SK-N-DZ (cell line): ENCODE measurements around the gene PTPA. TPM values are rescaled to one million over a fixed set of nuclear protein-coding genes. Genes with fewer than 3 reads are reported as not detected.
A peak's percentile ranks its signal among the peaks of the same experiment; 100 is the strongest.

ENCODE experiments used
- DNase-seq: peaks from one replicate; pipeline ENCODE4 v3.0.0-alpha.2; 2015; ENCODE audit warnings: low spot score
- polyA plus RNA-seq, 2 experiments: library from polyadenylated mRNA; depleted of rRNA; stranded (reverse); fragments of >200 nt; gene quantifications; 2 replicates each; pipeline ENCODE4 v1.2.3, GENCODE V29; 2014

PTPA gene
- polyA plus RNA-seq (2014; cell fraction: cytosol; rRNA removed): 85.6 and 97.8 TPM in 2 replicates
- polyA plus RNA-seq (2014; cell fraction: nucleus; rRNA removed): 55.4 and 62.5 TPM in 2 replicates

DNA sequence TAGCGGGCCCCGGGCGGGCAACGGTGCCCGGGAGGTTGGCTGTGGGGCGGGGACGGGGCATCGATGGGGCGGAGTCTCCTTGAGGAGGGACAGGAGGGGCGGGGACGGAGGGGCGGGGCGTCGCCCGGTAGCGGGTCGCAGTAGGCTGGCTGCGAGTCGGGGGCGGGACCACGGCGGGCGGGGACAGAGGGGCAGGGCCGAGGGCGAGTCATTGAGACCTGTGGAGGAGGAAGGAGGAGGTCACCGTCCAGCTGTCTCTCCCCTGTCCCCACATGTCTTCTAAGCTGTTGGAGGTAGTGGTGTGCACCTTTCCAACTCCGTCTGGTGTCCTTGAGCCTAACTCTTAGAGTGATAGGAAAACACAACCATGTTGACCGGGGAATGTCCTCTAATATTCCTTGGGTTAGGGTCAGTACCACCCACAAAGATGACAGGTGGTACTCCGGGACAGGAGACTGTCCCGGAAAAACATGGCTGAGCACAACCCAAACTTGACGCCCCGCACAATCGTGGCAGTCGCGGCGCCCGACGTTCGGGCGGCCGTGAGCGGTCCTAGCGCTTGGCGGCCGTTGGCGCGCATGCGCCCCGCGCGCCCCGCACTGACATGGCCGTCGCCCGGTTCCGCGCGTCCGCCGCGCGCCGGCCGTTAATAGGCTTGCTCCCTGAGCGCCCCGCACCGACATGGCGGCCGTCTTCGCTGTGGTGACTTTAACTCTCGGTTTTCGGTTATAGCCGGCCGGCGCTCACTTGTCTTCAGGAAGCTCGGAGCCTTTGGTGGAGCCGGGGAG is at the start of gene PTPA, which contains the start of gene CRAT:
Gene PTPA, plus strand, starts transcription at position 676 of the 788 bp plus-strand sequence. CDS start 186 bp downstream, outside the sequence.
Gene CRAT, minus strand, starts transcription at position 54 of the 788 bp plus-strand sequence. CDS start 284 bp downstream, outside the sequence.
- peak; percentile 90 for DNase-seq

DNA sequence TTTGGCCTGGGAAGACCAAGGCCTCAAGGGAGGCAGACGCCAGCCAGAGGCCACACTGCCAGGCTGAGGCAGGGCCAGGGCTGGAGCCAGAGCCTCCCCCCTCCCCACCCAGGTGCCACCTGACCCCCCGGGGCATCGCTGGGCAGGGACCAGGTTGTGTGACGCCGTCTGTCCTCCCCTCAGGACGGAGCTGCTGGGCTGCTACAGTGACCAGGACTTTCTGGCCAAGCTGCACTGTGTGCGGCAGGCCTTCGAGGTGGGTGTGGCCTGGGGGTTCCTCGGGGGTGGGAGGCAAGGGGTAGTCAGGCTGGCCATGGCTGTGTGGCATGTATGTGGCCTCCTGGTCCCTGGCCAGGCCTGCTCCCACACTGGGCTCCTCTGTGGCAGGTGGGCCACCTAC is 48.2 kb upstream of the PTPA start:
- DNase-seq: no peak

DNA sequence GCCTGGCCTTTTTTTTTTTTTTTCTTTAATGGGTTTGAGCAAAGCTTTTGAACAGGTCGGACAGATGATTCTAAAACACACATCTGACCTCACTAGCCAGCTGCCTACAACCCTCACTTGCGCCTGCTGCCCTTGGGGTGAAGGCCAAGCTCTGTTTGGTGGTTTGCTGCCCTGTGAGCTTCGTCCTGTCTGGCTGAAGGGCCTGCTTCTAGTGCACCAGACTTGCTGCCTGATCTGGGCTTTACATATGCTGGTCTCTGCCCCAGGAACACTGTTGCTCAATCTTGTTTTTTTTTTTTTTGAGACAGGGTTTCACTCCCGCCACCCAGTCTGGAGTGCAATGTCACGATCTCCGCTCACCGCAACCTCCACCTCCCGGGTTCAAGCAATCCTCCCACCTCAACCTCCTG is 46.7 kb upstream of the PTPA start:
- no peak for DNase-seq

DNA sequence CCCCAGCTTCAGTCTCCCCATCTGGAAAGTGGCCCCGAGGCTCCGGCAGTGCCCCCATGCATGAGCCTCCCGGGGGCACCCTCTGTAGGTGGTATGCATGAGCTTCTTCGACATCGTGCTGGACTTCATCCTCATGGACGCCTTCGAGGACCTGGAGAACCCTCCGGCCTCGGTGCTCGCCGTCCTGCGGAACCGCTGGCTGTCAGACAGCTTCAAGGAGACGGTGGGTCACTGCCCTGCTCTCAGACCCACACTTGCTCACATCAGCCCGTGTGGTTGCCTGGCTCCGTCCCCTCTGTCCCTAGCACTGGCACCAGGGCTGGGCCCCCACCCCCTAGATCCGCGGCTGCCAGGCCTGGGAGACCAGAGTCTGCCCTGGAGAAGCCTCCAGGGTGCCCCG is 43.1 kb upstream of the PTPA start:
- no peak for DNase-seq

DNA sequence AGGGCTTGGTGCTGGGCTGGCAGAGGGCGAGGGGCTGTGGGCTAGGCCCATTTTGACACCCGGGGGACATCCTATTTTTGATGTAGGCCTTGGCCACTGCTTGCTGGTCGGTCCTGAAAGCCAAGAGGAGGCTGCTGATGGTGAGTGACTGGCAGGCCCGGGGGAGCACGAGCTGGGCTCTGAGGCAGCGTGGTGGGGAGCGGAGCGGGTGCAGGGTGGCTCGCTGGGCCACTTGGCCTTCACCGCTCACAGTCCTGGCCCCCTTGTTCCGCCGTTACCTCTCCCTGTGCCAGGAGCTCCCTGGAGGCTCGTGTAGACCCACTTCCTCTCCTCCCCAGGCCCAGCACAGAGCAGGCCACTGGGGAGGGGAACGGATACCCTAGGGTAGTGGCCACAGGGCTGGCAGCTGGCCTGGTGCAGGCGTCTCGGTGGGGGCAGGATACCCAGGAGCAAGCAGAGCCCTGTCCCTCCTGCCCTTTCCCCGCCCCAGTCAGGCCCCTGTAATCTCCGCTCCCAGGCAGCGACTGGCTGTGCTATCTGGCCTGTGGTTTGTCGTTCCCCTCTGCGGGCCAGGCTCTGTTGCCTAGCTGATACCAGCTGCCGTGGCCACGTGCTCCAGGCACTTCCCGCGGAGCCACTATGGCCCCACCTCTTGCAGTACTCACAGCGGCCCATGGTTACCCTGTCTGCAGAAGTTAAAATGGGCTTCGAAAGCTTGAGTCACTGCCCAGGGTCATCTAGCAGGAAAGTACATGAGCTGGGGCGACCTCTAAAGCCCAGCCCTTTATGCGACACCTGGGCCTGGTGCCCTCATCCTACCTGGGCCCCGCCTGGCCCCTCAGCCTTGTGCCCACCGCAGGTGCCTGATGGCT is 42.0 kb upstream of the PTPA start:
- no peak for DNase-seq

DNA sequence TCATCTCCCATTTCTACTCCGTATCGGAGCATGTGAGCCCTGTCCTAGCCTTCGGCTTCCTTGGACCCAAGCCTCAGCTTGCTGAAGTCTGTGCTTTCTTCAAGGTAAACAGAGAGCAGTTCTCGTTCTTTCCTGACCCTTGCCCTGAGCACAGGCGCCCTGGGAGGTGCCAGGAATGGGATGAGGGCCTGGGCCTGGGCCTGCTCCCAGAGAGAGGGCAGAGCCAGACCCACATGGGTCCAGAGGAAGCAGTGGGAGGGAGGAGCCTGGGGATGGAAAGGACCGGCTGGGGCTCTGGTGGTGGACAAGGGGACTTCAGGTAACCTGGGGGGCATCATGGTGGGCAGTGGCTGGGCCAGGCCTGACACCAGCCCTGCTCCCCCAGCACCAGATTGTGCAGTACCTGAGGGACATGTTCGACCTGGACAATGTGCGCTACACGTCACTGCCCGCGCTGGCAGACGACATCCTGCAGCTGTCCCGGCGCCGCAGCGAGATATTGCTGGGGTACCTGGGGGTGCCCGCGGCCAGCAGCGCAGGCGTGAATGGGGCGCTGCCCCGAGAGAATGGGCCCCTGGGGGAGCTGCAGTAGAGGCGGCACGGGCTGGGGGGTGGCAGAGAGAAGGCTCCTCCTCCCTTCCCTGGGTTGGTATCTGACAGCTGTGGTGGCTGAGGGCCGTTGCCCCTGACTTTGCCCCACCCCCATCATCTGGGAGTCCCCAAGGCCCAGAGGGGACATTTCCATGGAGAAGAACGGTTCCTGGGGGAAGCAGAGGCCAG is 41.2 kb upstream of the PTPA start:
- DNase-seq: no peak

DNA sequence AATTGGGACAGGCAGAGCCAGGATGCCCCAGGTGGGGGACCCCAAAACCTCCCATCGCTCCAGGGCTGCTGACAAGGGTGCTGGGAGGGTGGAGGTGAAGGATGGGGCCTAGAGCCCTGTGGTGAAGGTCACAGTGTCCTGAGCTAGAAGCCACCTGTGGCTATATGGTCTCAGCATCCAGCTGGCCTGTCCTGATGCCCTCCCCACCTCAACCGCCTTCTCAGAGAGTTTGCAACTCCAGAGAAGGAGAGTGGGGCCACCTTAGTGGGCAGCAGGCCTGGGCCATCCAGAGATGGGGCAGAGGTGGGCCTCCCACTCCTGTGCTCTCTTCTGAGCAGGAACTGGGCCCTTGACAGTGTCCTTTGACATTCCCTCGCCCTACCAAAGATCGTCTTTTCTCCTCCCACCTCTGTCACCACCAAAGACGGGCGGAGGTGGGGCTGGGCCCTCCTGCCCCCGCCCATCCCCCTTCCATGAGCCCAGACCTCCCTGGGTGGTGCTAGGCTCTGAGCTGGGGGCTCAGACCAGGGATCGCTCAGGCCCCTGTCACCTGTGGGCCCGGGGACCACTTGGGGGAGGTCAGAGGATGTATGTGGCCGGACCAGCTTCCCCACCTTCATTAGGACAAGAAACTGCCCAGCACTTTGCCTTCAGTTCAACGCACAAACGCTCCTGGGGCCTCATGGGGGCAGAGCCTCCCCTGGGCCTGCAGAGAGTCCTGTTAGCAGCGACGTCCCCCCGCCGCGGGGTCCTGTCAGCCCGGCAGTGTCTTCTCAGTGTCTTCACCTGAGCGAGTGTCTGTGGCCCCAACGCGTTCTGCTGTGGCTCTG is 40.3 kb upstream of the PTPA start:
- no peak for DNase-seq

DNA sequence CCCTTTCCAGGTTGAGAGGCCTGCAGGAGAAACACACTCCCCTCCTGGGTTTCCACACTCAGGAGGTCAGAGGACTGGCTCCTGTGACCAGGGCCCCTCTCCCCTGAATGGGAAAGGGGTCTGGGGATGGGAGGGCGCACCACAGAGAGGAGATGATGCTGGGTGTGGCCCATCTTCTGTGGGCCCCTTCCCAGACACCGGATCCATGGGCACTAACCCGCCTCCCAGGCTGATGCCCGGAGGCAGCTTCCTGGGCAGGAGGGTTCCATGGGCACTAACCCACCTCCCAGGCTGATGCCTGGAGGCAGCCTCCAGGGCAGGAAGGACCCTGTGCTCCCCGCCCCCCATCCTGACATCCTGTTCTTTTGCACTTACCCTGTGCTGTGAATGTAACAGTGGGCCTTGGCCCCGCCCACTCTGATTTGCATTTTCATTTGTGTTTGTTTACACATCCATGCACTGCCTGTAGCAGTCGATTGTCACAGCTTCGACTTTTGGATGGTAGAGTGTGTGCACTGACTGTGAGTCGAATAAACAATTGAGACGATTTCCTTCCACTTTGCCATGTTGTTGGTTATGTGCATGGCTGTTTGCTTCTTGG is 39.6 kb upstream of the PTPA start:
- no peak for DNase-seq

DNA sequence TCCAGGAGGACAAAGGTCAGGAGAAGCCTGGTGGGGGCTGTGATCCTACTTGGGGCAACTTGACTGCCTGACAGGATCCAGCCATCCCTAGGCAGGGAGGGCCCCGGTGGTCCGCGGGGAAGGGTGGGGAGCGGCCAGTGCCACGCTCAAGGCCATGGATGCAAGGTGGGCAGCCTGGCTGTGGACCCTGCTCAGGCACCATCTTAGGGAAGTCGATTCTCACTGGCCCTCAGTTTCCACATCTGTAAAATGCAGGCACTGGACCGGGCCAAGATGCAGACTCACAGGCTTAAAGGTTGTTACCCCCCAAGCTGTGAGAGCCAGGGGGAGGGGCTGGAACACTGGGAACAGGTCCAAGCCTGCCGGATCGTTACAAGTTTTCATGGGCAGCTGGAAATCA is 39.0 kb upstream of the PTPA start:
- no peak for DNase-seq

DNA sequence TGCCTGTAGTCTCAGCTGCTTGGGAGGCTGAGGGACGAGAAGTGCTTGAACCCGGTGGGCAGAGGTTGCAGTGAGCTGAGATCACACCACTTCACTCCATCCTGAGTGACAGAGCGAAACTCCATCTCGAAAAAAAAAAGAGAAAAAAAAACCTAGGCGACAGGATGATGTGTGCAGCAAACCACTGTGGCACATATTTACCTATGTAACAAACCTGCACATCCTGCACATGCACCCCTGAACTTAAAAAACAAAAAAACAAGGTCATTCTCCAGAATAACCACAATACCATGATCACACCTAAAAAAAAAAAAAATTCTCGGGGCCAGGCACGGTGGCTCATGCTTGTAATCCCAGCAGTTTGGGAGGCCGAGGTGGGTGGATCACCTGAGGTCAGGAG is 37.8 kb upstream of the PTPA start:
- no peak for DNase-seq

DNA sequence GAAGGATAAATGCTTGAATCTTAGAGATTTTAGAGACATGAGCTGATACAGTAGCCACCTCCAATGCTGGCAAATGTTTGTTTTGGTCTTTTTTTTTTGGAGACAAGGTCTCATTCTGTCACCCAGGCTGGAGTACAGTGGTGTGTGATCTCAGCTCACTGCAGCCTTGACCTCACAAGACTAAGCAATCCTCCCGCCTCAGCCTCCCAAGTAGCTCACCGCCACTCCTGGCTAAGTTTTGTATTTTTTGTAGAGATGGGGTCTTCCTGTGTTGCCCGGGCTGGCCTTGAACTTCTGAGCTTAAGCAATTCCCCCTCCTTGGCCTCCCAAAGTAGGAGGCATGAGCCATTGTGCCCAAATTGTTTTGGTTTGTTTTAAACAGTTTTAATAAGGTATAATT is 37.1 kb upstream of the PTPA start:
- no peak for DNase-seq

DNA sequence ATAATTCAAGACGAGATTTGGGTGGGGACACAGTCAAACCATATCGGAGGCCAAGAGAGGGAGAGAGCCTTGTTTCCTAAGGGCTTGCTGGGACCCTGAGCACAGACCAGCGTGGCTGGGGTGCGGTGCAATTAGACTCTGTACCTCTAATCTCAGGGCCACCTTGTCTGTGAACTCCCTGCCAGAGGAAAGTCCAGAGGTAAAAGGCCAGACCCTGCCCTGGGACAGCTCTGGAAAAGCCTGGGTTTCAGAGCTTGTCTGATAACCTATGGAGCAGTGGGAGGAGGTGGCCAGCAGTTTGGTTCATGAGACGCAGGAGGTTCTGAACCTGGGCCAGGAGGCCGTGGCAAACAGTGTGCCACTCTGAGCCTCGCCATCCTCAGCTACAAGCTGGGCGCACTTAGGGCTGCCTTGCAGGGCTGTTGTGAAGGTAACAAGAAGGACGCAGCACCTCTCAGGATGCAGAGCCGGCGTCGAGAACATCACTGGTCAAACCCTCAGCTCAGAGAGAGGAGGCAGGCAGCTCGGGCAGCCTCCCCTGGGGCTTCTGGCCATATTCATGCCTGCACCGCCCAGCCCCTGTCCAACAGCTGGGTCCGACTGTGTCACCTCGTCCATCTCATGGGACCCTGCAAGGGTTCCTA is 35.1 kb upstream of the PTPA start:
- no peak for DNase-seq

DNA sequence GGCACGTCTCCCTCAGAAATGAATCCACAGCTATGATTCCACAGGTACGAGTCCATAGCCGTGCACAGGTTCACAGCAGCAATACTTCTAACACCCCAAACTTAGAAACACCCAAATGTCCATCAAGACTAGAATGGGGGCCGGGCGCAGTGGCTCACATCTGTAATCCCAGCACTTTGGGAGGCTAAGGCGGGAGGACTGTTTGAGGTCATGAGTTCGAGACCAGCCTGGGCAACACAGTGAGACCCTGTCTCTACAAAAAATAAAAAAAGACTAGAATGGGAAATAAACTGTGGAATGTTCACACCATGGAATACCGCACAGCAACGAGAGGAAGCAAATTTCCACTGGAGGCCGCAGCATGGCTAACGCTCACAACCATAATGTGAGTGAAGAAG is 34.6 kb upstream of the PTPA start:
- no peak for DNase-seq

DNA sequence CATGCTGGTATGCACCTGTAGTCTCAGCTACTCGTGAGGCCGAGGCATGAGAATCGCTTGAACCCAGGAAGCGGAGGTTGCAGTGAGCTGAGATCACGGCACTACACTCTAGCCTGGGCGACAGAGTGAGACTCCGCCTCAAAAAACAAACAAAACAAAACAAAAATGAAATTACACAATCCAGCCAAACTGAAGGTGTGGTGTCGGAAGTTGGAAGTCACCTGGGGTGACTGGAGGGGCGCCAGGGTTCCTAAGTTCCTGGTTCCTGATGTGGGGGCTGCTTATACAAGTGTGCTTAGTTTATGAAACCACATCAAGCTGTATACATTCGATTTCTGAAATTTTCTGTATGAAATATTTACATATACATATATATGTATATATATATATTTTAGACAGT is 34.0 kb upstream of the PTPA start:
- no peak for DNase-seq

DNA sequence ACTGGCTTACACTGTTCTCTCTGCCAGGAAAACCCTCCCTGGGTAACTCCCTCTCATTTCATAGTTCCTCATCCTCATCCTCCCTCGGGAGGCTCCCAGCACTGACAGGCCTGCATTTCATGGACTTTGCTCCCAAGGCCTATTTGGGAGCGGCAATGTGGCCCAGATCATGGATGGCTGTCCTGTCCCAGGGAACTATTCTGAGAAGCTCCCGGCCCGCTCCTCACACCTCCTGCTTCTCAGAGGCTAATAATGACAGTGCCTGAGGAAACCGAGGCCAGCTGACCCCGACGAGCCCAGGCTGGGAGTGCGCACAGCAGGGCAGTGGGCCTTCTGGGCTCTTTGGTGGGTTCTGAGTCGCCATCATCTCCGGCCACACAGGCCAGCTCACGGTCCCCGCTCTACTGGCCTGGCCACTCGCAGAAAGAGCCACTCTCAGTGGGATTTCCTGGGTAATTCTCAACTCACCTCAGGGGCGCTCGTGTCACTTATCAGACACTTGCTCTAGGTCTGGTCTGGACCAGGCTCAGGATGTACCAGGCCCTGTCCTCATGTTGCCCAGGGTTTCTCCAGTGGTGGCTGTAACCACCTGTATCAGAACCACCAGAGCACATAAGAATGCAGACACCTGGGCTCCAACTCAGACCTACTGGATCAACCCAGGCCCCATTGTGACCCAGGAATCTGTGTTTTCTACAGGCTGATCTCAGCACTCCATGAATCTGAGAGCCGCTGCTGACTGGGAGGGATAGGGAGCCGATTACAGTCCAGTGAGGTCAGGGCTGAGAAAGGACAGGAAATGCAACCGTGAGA is 32.3 kb upstream of the PTPA start:
- DNase-seq: no peak

DNA sequence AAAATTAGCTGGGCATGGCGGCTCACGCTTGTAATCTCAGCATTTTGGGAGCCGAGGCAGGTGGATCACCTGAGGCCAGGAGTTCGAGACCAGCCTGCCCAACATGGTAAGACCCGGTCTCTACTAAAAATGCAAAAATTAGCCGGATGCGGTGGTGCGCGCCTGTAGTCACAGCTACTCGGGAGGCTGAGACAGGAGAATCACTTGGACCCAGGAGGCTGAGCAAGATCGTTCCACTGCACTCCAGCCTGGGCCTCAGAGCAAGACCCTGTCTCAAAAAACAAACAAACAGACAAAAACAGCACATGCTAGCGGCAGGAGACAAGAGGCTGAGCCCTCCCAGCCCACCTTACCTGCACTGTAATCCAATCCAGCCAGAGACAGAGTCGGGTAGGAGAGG is 31.4 kb upstream of the PTPA start:
- no peak for DNase-seq

DNA sequence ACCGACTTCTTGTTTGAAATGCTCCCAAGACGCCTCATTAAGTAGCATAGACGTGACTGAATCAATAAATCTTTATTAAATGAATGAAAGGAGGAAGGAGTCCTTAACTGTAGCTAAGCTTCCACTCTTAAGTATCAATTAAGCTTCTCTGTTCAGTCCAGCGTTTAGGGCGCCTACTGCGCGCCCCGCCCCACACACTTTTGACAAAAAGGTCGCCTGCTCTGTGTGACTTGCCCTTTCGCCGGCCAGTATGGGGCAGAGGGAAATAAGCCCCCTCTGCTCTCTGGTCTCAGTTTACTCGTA is 31.0 kb upstream of the PTPA start:
- no peak for DNase-seq

DNA sequence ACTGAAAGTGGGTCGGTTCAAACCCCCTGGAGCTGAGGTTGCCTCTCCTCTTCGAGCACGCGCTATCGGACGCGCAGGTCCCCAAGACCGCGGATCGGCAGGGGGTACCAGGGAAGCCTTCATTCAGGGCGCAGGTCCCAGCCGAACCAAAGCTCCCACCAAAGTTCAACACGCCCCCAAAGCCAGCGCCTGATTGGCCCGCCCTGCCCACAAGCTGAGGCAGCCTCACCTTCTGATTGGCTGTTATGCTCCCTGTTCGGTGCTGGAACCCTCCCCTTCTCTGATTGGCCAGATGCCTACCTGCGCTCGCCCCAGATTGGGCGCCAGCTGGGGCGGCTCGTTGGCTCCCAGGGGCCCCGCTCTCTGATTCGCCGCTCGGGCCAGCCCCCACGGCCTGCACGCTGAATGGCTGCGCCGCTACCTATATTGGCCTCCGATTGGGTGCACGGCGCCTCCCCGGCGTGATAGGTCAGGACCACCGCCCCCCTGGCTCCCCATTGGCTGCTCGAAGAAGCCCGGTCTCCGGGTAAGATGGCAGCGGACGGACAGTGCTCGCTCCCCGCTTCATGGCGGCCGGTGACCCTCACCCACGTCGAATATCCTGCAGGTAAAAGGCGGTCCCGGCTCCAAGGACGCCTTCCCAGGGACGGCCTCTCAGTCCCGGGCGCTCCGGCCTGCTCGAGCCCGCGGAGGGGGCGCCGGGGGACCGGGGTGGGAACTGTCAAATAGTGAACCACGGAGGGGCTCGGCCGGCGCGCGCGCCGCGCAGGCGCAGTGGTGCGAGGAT is 30.4 kb upstream of the PTPA start, which contains the start of gene DOLPP1:
Gene DOLPP1, plus strand, starts transcription at position 511 of the 787 bp plus-strand sequence. Its CDS starts 21 bp downstream, at position 532.
- DNase-seq: peak; percentile 99
